ENCODE results near the gene MAU2. TPM values are rescaled to one million over a fixed set of nuclear protein-coding genes. Genes with fewer than 3 reads are reported as not detected.

MAU2 gene
- total and polyA plus RNA-seq, 2 experiments from 2014 or later, result 18.9 to 62.2 TPM

DNA sequence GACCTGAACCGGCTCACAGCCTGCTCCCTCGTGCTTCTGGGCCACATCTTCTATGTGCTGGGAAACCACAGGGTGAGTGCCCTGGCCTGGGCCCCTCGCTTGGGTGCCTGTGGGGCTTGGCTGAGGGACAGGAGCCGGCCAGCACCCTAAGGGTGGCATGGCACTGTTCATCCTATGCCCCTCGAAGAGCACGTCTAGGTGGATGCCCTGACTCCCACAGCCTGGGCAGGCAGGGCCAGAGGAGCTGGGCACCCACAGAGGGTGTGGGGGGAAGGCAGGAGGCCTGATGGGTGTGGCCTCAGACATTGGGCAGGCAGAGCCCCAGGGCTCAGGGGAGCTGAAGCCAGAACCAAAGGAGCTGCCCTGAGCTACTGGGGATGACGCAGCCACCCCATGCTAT, 28.7 kb downstream of the MAU2 start:
- TF ChIP-seq, protein P1, sequence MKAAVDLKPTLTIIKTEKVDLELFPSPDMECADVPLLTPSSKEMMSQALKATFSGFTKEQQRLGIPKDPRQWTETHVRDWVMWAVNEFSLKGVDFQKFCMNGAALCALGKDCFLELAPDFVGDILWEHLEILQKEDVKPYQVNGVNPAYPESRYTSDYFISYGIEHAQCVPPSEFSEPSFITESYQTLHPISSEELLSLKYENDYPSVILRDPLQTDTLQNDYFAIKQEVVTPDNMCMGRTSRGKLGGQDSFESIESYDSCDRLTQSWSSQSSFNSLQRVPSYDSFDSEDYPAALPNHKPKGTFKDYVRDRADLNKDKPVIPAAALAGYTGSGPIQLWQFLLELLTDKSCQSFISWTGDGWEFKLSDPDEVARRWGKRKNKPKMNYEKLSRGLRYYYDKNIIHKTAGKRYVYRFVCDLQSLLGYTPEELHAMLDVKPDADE (IDR thresholded peaks at IDR 0.05), result no peak
- TF ChIP-seq, protein P2, sequence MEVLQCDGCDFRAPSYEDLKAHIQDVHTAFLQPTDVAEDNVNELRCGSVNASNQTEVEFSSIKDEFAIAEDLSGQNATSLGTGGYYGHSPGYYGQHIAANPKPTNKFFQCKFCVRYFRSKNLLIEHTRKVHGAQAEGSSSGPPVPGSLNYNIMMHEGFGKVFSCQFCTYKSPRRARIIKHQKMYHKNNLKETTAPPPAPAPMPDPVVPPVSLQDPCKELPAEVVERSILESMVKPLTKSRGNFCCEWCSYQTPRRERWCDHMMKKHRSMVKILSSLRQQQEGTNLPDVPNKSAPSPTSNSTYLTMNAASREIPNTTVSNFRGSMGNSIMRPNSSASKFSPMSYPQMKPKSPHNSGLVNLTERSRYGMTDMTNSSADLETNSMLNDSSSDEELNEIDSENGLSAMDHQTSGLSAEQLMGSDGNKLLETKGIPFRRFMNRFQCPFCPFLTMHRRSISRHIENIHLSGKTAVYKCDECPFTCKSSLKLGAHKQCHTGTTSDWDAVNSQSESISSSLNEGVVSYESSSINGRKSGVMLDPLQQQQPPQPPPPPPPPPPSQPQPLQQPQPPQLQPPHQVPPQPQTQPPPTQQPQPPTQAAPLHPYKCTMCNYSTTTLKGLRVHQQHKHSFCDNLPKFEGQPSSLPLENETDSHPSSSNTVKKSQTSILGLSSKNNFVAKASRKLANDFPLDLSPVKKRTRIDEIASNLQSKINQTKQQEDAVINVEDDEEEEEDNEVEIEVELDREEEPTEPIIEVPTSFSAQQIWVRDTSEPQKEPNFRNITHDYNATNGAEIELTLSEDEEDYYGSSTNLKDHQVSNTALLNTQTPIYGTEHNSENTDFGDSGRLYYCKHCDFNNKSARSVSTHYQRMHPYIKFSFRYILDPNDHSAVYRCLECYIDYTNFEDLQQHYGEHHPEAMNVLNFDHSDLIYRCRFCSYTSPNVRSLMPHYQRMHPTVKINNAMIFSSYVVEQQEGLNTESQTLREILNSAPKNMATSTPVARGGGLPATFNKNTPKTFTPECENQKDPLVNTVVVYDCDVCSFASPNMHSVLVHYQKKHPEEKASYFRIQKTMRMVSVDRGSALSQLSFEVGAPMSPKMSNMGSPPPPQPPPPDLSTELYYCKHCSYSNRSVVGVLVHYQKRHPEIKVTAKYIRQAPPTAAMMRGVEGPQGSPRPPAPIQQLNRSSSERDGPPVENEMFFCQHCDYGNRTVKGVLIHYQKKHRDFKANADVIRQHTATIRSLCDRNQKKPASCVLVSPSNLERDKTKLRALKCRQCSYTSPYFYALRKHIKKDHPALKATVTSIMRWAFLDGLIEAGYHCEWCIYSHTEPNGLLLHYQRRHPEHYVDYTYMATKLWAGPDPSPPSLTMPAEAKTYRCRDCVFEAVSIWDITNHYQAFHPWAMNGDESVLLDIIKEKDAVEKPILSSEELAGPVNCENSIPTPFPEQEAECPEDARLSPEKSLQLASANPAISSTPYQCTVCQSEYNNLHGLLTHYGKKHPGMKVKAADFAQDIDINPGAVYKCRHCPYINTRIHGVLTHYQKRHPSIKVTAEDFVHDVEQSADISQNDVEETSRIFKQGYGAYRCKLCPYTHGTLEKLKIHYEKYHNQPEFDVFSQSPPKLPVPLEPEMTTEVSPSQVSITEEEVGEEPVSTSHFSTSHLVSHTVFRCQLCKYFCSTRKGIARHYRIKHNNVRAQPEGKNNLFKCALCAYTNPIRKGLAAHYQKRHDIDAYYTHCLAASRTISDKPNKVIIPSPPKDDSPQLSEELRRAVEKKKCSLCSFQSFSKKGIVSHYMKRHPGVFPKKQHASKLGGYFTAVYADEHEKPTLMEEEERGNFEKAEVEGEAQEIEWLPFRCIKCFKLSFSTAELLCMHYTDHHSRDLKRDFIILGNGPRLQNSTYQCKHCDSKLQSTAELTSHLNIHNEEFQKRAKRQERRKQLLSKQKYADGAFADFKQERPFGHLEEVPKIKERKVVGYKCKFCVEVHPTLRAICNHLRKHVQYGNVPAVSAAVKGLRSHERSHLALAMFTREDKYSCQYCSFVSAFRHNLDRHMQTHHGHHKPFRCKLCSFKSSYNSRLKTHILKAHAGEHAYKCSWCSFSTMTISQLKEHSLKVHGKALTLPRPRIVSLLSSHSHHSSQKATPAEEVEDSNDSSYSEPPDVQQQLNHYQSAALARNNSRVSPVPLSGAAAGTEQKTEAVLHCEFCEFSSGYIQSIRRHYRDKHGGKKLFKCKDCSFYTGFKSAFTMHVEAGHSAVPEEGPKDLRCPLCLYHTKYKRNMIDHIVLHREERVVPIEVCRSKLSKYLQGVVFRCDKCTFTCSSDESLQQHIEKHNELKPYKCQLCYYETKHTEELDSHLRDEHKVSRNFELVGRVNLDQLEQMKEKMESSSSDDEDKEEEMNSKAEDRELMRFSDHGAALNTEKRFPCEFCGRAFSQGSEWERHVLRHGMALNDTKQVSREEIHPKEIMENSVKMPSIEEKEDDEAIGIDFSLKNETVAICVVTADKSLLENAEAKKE (CRISPR knock-in tag; IDR thresholded peaks at IDR 0.05), result no peak
- no peak for TF ChIP-seq ZNF114 (CRISPR knock-in tag; IDR thresholded peaks at IDR 0.05)
- TF ChIP-seq ZNF331 (CRISPR knock-in tag; IDR thresholded peaks at IDR 0.05; ENCODE audit: low read depth), result no peak
- TF ChIP-seq, protein P3, sequence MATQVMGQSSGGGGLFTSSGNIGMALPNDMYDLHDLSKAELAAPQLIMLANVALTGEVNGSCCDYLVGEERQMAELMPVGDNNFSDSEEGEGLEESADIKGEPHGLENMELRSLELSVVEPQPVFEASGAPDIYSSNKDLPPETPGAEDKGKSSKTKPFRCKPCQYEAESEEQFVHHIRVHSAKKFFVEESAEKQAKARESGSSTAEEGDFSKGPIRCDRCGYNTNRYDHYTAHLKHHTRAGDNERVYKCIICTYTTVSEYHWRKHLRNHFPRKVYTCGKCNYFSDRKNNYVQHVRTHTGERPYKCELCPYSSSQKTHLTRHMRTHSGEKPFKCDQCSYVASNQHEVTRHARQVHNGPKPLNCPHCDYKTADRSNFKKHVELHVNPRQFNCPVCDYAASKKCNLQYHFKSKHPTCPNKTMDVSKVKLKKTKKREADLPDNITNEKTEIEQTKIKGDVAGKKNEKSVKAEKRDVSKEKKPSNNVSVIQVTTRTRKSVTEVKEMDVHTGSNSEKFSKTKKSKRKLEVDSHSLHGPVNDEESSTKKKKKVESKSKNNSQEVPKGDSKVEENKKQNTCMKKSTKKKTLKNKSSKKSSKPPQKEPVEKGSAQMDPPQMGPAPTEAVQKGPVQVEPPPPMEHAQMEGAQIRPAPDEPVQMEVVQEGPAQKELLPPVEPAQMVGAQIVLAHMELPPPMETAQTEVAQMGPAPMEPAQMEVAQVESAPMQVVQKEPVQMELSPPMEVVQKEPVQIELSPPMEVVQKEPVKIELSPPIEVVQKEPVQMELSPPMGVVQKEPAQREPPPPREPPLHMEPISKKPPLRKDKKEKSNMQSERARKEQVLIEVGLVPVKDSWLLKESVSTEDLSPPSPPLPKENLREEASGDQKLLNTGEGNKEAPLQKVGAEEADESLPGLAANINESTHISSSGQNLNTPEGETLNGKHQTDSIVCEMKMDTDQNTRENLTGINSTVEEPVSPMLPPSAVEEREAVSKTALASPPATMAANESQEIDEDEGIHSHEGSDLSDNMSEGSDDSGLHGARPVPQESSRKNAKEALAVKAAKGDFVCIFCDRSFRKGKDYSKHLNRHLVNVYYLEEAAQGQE (IDR thresholded peaks at IDR 0.05; ENCODE audit: unreplicated experiment), result no peak
- no peak for TF ChIP-seq EZH2phosphoT487 (IDR thresholded peaks at IDR 0.05; ENCODE audit: unreplicated experiment)
- TF ChIP-seq, protein P4, sequence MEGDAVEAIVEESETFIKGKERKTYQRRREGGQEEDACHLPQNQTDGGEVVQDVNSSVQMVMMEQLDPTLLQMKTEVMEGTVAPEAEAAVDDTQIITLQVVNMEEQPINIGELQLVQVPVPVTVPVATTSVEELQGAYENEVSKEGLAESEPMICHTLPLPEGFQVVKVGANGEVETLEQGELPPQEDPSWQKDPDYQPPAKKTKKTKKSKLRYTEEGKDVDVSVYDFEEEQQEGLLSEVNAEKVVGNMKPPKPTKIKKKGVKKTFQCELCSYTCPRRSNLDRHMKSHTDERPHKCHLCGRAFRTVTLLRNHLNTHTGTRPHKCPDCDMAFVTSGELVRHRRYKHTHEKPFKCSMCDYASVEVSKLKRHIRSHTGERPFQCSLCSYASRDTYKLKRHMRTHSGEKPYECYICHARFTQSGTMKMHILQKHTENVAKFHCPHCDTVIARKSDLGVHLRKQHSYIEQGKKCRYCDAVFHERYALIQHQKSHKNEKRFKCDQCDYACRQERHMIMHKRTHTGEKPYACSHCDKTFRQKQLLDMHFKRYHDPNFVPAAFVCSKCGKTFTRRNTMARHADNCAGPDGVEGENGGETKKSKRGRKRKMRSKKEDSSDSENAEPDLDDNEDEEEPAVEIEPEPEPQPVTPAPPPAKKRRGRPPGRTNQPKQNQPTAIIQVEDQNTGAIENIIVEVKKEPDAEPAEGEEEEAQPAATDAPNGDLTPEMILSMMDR (conservative IDR thresholded peaks at IDR 0.05; ENCODE audit: low read depth in 2 of 2), result no peak
- TF ChIP-seq CREB1 (CRISPR knock-in tag; IDR thresholded peaks at IDR 0.05; ENCODE audit: low read depth), result no peak
- TF ChIP-seq NANOG (IDR thresholded peaks at IDR 0.05; ENCODE audit: borderline replicate concordance), result no peak
- no peak for TF ChIP-seq STAT1 (IDR thresholded peaks at IDR 0.05; ENCODE audit: unreplicated experiment)
- no peak for TF ChIP-seq POLR2AphosphoS5 (IDR thresholded peaks at IDR 0.05; ENCODE audit: low read depth)
- TF ChIP-seq JUNB (IDR thresholded peaks at IDR 0.05; ENCODE audit: unreplicated experiment), result no peak
- no peak for TF ChIP-seq EZH2 (IDR thresholded peaks at IDR 0.05; ENCODE audit: low read depth, unreplicated experiment)
- Histone ChIP-seq H3K79me2 (replicated peaks; ENCODE audit: insufficient read depth) (no peaks in the 10 kb centered on the region), H3K36me3 (ENCODE audit: insufficient read depth) (peaks cover 18% of the 10 kb centered on the region), H3K9me2 (ENCODE audit: insufficient read depth) (no peaks in the 10 kb centered on the region), H4K20me1 (replicated peaks; ENCODE audit: insufficient read depth) (no peaks in the 10 kb centered on the region), H3K27ac (ENCODE audit: low read depth) (no peak overlapping the region), H3F3A (replicated peaks; ENCODE audit: low read depth) (no peaks in the 10 kb centered on the region), H2AFZ (no peak overlapping the region), H3K4me3 (no peak overlapping the region), H3K4me2 (no peak overlapping the region), H3K27me3 (ENCODE audit: insufficient read depth) (no peaks in the 10 kb centered on the region), H3K4me1 (ENCODE audit: insufficient read depth) (no peaks in the 10 kb centered on the region)
- no peaks in the 10 kb centered on the region for H3K4me1 Mint-ChIP-seq
- H3K27ac Mint-ChIP-seq, result no peak overlapping the region
- H3K4me3 Mint-ChIP-seq, result no peak overlapping the region
- peaks cover 16% of the 10 kb centered on the region for H3K27me3 Mint-ChIP-seq (ENCODE audit: insufficient read depth, low read depth, poor library complexity)
- peaks cover 60% of the 10 kb centered on the region for H3K36me3 Mint-ChIP-seq (ENCODE audit: low read depth)
- ATAC-seq (no peak), DNase-seq (ENCODE audit: low spot score) (no peak)
- H3K9me3 Mint-ChIP-seq, result no peaks in the 10 kb centered on the region
